ENCODE data around the gene TDRD1. TPM values are rescaled to one million over a fixed set of nuclear protein-coding genes. Genes with fewer than 3 reads are reported as not detected.

The TDRD1 gene
- total RNA-seq, 5 donors from 2014 or later (not counting 1 experiment from before 2014, with no cell fraction given): 0.12 to 0.38 (median 0.25) TPM; not detected in 1

- Mint-ChIP-seq H3K4me1 (no peaks in the 10 kb centered on the region), H3K27ac (no peak overlapping the region), H3K27me3 (peaks cover 10 to 22% of the 10 kb centered on the region in 2 donors), H3K4me3 (no peak overlapping the region), H3K36me3 (no peaks in the 10 kb centered on the region), H3K9me3 (no peaks in the 10 kb centered on the region)
- H3K4me3 ChIP-seq (ENCODE audit: control insufficient read depth in 1 of 2, extremely low read depth in 1 of 2, low read length in 1 of 2): no peak overlapping the region
- WGBS (ENCODE audit: insufficient coverage): 94% methylated on average over 4 of the region's 6 CpGs
- ChIA-PET CTCF (no interaction called here), POLR2A (no interaction called here)
- H3K27me3 ChIP-seq (replicated peaks in 1 of 2; ENCODE audit: control insufficient read depth in 2 of 2, extremely low read depth in 1 of 2, insufficient read depth in 2 of 2, low read length in 1 of 2): peaks cover 0 to 19% of the 10 kb centered on the region in 2 experiments
- no peaks in the 10 kb centered on the region for H3K4me1 ChIP-seq (ENCODE audit: control insufficient read depth in 1 of 2, extremely low read depth in 1 of 2, insufficient read depth in 2 of 2, low read length in 2 of 2)
- H3K36me3 ChIP-seq (ENCODE audit: control insufficient read depth in 2 of 2, extremely low read depth in 1 of 2, insufficient read depth in 1 of 2, low read length in 1 of 2): no peaks in the 10 kb centered on the region
- no peak overlapping the region for H3K27ac ChIP-seq (ENCODE audit: low read length)
- H3K9me3 ChIP-seq: no peaks in the 10 kb centered on the region
- DNase-seq: no peak
- ATAC-seq (replicated peaks in 1 of 4): no peak
These were observed 96.9 kb downstream of the TDRD1 start for GRCh38 chr10:114276066-114276465.

- Mint-ChIP-seq H3K4me3 (no peak overlapping the region), H3K36me3 (no peaks in the 10 kb centered on the region), H3K27ac (no peak overlapping the region), H3K4me1 (no peaks in the 10 kb centered on the region), H3K27me3 (peaks cover 10 to 22% of the 10 kb centered on the region in 2 donors), H3K9me3 (no peaks in the 10 kb centered on the region)
- DNase-seq (no peak), ATAC-seq (replicated peaks in 1 of 4) (no peak)
- H3K4me3 ChIP-seq (ENCODE audit: control insufficient read depth in 1 of 2, extremely low read depth in 1 of 2, low read length in 1 of 2): no peak overlapping the region
- H3K36me3 ChIP-seq (ENCODE audit: control insufficient read depth in 2 of 2, extremely low read depth in 1 of 2, insufficient read depth in 1 of 2, low read length in 1 of 2): no peaks in the 10 kb centered on the region
- 80% methylated on average over 6 of the region's 6 CpGs for WGBS (ENCODE audit: insufficient coverage)
- ChIA-PET CTCF (no interaction called here), POLR2A (interaction anchor here in 1 of 2 donors (0.6 kb wide), 1 partner anchor 22 kb away, joined by 6 read pairs; no protein-coding TSS in a partner anchor)
- H3K27ac ChIP-seq (ENCODE audit: low read length): no peak overlapping the region
- peaks cover 0 to 24% of the 10 kb centered on the region in 2 experiments for H3K27me3 ChIP-seq (replicated peaks in 1 of 2; ENCODE audit: control insufficient read depth in 2 of 2, extremely low read depth in 1 of 2, insufficient read depth in 2 of 2, low read length in 1 of 2)
- H3K9me3 ChIP-seq: no peaks in the 10 kb centered on the region
- no peaks in the 10 kb centered on the region for H3K4me1 ChIP-seq (ENCODE audit: control insufficient read depth in 1 of 2, extremely low read depth in 1 of 2, insufficient read depth in 2 of 2, low read length in 2 of 2)
These were observed 97.5 kb downstream of the TDRD1 start for GRCh38 chr10:114276671-114277070.

DNA sequence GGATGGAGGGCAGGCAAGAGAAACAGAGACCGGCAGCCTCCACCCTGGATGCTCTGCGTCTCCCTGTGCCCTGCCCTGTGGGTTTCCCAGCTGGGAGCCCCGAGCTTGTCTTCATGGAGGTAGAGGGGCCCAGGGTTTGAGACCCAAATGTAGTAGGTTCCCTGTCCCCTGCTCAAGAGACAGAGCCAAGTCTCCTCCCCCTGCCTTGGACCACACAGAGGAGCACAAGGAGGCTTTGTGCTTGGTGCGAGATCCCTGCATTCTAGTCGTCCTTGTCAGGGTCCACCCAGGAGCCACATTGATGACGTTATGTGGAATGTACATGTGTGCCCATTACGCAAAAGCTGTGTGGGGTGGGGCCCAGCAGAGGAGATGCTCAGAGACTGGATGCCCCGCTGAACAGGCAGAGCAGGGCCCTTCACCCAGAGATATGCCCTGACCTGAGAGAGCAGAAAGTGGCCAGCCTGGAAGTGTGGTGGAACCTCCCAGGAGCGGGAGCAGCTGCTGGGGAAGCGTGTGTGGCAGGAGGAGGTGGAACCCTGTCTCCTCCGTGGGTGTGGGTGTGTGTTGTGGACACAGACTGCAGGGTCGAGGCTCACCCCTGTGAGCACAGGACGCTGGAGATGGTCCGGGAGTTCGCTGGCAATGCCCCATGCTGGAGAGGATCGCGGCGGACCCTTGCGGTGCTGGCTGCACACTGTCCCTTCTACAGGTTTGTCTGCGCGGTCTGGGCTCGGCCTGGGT, 99.2 kb downstream of the TDRD1 start:
- Histone ChIP-seq H3K4me3 (ENCODE audit: control insufficient read depth in 1 of 2, extremely low read depth in 1 of 2, low read length in 1 of 2) (no peak overlapping the region), H3K4me1 (ENCODE audit: control insufficient read depth in 1 of 2, extremely low read depth in 1 of 2, insufficient read depth in 2 of 2, low read length in 2 of 2) (no peaks in the 10 kb centered on the region), H3K9me3 (no peaks in the 10 kb centered on the region), H3K27me3 (replicated peaks in 1 of 2; ENCODE audit: control insufficient read depth in 2 of 2, extremely low read depth in 1 of 2, insufficient read depth in 2 of 2, low read length in 1 of 2) (peaks cover 0 to 27% of the 10 kb centered on the region in 2 experiments), H3K36me3 (ENCODE audit: control insufficient read depth in 2 of 2, extremely low read depth in 1 of 2, insufficient read depth in 1 of 2, low read length in 1 of 2) (no peaks in the 10 kb centered on the region), H3K27ac (ENCODE audit: low read length) (no peak overlapping the region)
- no peaks in the 10 kb centered on the region for H3K4me1 Mint-ChIP-seq
- ChIA-PET CTCF (no interaction called here), POLR2A (no interaction called here)
- no peak for DNase-seq
- H3K9me3 Mint-ChIP-seq: no peaks in the 10 kb centered on the region
- H3K27me3 Mint-ChIP-seq: peaks cover 10 to 22% of the 10 kb centered on the region in 2 donors
- no peak for ATAC-seq (replicated peaks in 1 of 4)
- no peak overlapping the region for H3K4me3 Mint-ChIP-seq
- H3K27ac Mint-ChIP-seq: no peak overlapping the region
- 84% methylated on average over 21 of the region's 22 CpGs for WGBS (ENCODE audit: insufficient coverage)
- H3K36me3 Mint-ChIP-seq: no peaks in the 10 kb centered on the region

DNA sequence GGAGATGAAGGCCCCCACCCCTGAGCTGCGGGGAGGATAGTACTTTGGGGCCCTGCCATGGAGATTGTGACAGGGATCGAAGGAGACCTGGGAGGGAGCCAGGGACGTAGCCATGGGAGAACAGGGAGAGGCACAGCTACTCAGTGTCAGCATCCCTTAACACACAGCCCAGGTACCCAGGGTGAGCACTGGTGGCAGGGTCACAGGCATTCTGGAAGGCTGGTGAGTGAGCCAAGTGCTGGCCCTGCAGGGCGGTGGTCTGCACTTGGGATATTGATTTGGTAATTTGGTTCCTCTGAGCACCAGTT, 99.7 kb downstream of the TDRD1 start:
- whole genome bisulfite sequencing (ENCODE audit: insufficient coverage): 86% methylated on average over 1 of the region's 4 CpGs
- Mint-ChIP-seq H3K4me1 (no peaks in the 10 kb centered on the region), H3K27me3 (peaks cover 9 to 21% of the 10 kb centered on the region in 2 donors), H3K36me3 (no peaks in the 10 kb centered on the region), H3K9me3 (no peaks in the 10 kb centered on the region), H3K4me3 (no peak overlapping the region), H3K27ac (no peak overlapping the region)
- H3K4me3 ChIP-seq (ENCODE audit: control insufficient read depth in 1 of 2, extremely low read depth in 1 of 2, low read length in 1 of 2): no peak overlapping the region
- no peaks in the 10 kb centered on the region for H3K36me3 ChIP-seq (ENCODE audit: control insufficient read depth in 2 of 2, extremely low read depth in 1 of 2, insufficient read depth in 1 of 2, low read length in 1 of 2)
- CTCF ChIA-PET: no interaction called here
- H3K9me3 ChIP-seq: no peaks in the 10 kb centered on the region
- ATAC-seq (replicated peaks in 1 of 4) (no peak), DNase-seq (no peak)
- H3K27ac ChIP-seq (ENCODE audit: low read length): no peak overlapping the region
- H3K27me3 ChIP-seq (replicated peaks in 1 of 2; ENCODE audit: control insufficient read depth in 2 of 2, extremely low read depth in 1 of 2, insufficient read depth in 2 of 2, low read length in 1 of 2): peaks cover 0 to 27% of the 10 kb centered on the region in 2 experiments
- H3K4me1 ChIP-seq (ENCODE audit: control insufficient read depth in 1 of 2, extremely low read depth in 1 of 2, insufficient read depth in 2 of 2, low read length in 2 of 2): no peaks in the 10 kb centered on the region
- POLR2A ChIA-PET: no interaction called here

GRCh38 chr10:114279289-114279688, 100.1 kb downstream of the TDRD1 start:
- Histone ChIP-seq H3K9me3 (no peaks in the 10 kb centered on the region), H3K36me3 (ENCODE audit: control insufficient read depth in 2 of 2, extremely low read depth in 1 of 2, insufficient read depth in 1 of 2, low read length in 1 of 2) (no peaks in the 10 kb centered on the region), H3K4me1 (ENCODE audit: control insufficient read depth in 1 of 2, extremely low read depth in 1 of 2, insufficient read depth in 2 of 2, low read length in 2 of 2) (no peaks in the 10 kb centered on the region), H3K4me3 (ENCODE audit: control insufficient read depth in 1 of 2, extremely low read depth in 1 of 2, low read length in 1 of 2) (no peak overlapping the region), H3K27me3 (replicated peaks in 1 of 2; ENCODE audit: control insufficient read depth in 2 of 2, extremely low read depth in 1 of 2, insufficient read depth in 2 of 2, low read length in 1 of 2) (peaks cover 0 to 25% of the 10 kb centered on the region in 2 experiments), H3K27ac (ENCODE audit: low read length) (no peak overlapping the region)
- no peak for ATAC-seq (replicated peaks in 1 of 4)
- Mint-ChIP-seq H3K9me3 (no peaks in the 10 kb centered on the region), H3K27ac (no peak overlapping the region), H3K4me1 (no peaks in the 10 kb centered on the region), H3K27me3 (peaks cover 5 to 18% of the 10 kb centered on the region in 2 donors), H3K4me3 (no peak overlapping the region), H3K36me3 (no peaks in the 10 kb centered on the region)
- POLR2A ChIA-PET: no interaction called here
- CTCF ChIA-PET: no interaction called here
- no CpG with 5 or more reads among the region's 4 CpGs for WGBS (ENCODE audit: insufficient coverage)
- no peak for DNase-seq

DNA sequence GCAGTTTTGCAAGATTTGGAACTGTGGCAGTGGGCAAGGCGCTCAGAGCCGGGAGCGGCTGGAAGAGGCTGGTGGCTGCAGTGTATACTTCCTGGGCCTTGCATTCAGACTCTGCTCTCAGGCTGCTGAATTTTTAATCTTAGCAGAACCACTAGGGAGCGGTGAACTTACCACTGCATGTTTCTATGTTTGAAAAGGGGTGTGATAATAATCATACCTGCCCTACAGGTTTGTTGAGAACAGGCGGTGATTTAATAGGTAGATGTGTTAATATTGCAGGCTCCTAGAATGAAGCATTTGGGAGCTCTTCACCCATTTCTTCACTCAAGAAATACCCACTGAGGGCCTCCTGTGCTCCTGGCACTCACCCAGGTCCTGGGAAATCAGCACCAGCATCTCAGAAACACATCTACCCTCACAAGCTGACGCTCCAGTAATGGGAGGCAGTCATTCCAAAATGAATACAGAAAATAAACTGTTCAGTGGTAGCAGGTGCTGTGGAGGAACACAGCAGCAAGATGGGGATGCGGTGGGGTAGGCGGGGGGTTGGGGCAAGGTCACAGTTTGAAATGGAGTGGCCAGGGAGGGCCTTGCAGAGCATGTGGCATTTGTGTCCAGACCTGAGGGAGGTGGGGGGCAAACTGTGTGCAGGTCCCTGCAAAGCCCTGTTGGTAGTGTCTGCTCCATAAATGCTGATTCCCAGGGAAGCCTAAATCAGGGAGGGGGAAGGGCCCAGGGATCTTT, 100.9 kb downstream of the TDRD1 start:
- H3K36me3 ChIP-seq (ENCODE audit: control insufficient read depth in 2 of 2, extremely low read depth in 1 of 2, insufficient read depth in 1 of 2, low read length in 1 of 2): no peaks in the 10 kb centered on the region
- Mint-ChIP-seq H3K4me1 (no peaks in the 10 kb centered on the region), H3K27me3 (peaks cover 5 to 13% of the 10 kb centered on the region in 2 donors), H3K4me3 (no peak overlapping the region), H3K36me3 (no peaks in the 10 kb centered on the region), H3K9me3 (no peaks in the 10 kb centered on the region), H3K27ac (no peak overlapping the region)
- H3K9me3 ChIP-seq: no peaks in the 10 kb centered on the region
- WGBS (ENCODE audit: insufficient coverage): 90% methylated on average over 5 of the region's 8 CpGs
- no peaks in the 10 kb centered on the region for H3K4me1 ChIP-seq (ENCODE audit: control insufficient read depth in 1 of 2, extremely low read depth in 1 of 2, insufficient read depth in 2 of 2, low read length in 2 of 2)
- ChIA-PET CTCF (no interaction called here), POLR2A (no interaction called here)
- H3K27me3 ChIP-seq (replicated peaks in 1 of 2; ENCODE audit: control insufficient read depth in 2 of 2, extremely low read depth in 1 of 2, insufficient read depth in 2 of 2, low read length in 1 of 2): peaks cover 0 to 30% of the 10 kb centered on the region in 2 experiments
- DNase-seq (no peak), ATAC-seq (replicated peaks in 1 of 4) (no peak)
- H3K4me3 ChIP-seq (ENCODE audit: control insufficient read depth in 1 of 2, extremely low read depth in 1 of 2, low read length in 1 of 2): no peak overlapping the region
- no peak overlapping the region for H3K27ac ChIP-seq (ENCODE audit: low read length)

Measured in T-cell (primary cell).